Stimulated activated CD8-positive, alpha-beta memory T cell treated with anti-CD3 and anti-CD28 coated beads, Interleukin-12 subunit alpha, Interleukin-12 subunit beta, amount 100 ng/mL, for 4 hours (primary cell): ENCODE data around the gene UQCRC2.
A peak's percentile ranks its signal among the peaks of the same experiment; 100 is the strongest.
"Not testable (repeated sequence)": the region's sequence is repeated elsewhere in the genome, so short reads cannot be mapped to it uniquely, and the experiment has no call there.

ENCODE experiments used
- DNase-seq: peaks from one replicate; pipeline ENCODE4 v3.0.0-alpha.2; 2020; ENCODE audit warnings: low read depth

Gene UQCRC2

GRCh38 chr16:21982108-21982507, 28.9 kb downstream of the UQCRC2 start:
- no peak for DNase-seq

GRCh38 chr16:21984062-21984461, 30.9 kb downstream of the UQCRC2 start:
- no peak for DNase-seq

- no peak for DNase-seq
These were observed 32.4 kb downstream of the UQCRC2 start for GRCh38 chr16:21985524-21985923.

GRCh38 chr16:21986692-21987246, 33.6 kb downstream of the UQCRC2 start:
- no peak for DNase-seq

- no peak for DNase-seq
These were observed 34.3 kb downstream of the UQCRC2 start for GRCh38 chr16:21987498-21987897.

- no peak for DNase-seq
These were observed 36.0 kb downstream of the UQCRC2 start for GRCh38 chr16:21989133-21989532.

- no peak for DNase-seq
These were observed 36.6 kb downstream of the UQCRC2 start for GRCh38 chr16:21989751-21990150.

- no peak for DNase-seq
These were observed 37.3 kb downstream of the UQCRC2 start for GRCh38 chr16:21990381-21990944.

GRCh38 chr16:21991621-21992020, 38.5 kb downstream of the UQCRC2 start:
- DNase-seq, result no peak

- DNase-seq, result no peak
These were observed 41.8 kb downstream of the UQCRC2 start for GRCh38 chr16:21994856-21995465.

GRCh38 chr16:21996923-21997696, 43.9 kb downstream of the UQCRC2 start:
- DNase-seq, result no peak

GRCh38 chr16:21997697-21998480, 44.7 kb downstream of the UQCRC2 start:
- DNase-seq, result no peak

- no peak for DNase-seq
These were observed 48.4 kb downstream of the UQCRC2 start for GRCh38 chr16:22001591-22001990.

- DNase-seq, result not testable (repeated sequence)
These were observed 48.9 kb downstream of the UQCRC2 start for GRCh38 chr16:22002047-22002446.

GRCh38 chr16:22003195-22003594, 50.0 kb downstream of the UQCRC2 start:
- no peak for DNase-seq

- DNase-seq, result no peak
These were observed 51.2 kb downstream of the UQCRC2 start for GRCh38 chr16:22004341-22004740.

GRCh38 chr16:22005746-22006145, 52.6 kb downstream of the UQCRC2 start:
- DNase-seq, result no peak

GRCh38 chr16:22006636-22007035, 53.5 kb downstream of the UQCRC2 start:
- no peak for DNase-seq

GRCh38 chr16:22007159-22007508, 54.0 kb downstream of the UQCRC2 start:
- DNase-seq, result no peak

- peak; percentile 54 for DNase-seq
These were observed 54.5 kb downstream of the UQCRC2 start, which contains the start of gene MOSMO for GRCh38 chr16:22007509-22008214. TSS of gene MOSMO (plus strand) at chr16:22008111. CDS start at chr16:22008302, 191 bp downstream.

GRCh38 chr16:22008215-22009059, 55.3 kb downstream of the UQCRC2 start:
- DNase-seq, result no peak
